ENCODE results near the gene CEMIP. TPM values are rescaled to one million over a fixed set of nuclear protein-coding genes. Genes with fewer than 3 reads are reported as not detected.
A peak's percentile ranks its signal among the peaks of the same experiment; 100 is the strongest.

CEMIP gene
- total RNA-seq, 1 donor from 2014 or later = 0.13 TPM

- no peak for DNase-seq (ENCODE audit: low read depth, low spot score)
These were observed 200.5 kb downstream of the CEMIP start for GRCh38 chr15:80979538-80980200.

DNA sequence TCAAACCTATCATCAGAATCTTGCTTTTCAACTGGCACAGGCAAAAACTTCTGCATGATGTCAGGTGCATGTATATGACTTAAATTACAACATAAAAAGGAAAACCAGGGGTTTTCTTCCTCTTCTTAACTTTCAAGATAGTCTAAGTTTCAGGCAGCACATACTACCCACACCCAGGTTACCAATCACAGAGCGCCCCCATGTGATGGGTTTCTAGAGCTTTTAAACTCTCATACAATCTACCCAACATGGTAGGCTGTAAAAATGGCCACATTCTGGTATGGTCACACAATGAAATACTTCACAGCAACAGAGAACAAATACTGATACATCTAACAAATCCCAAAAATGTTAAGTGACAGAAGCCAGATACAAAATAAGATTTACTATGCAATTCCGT, 203.0 kb downstream of the CEMIP start:
- no peak for DNase-seq (ENCODE audit: low read depth, low spot score)

GRCh38 chr15:80982839-80983238, 203.7 kb downstream of the CEMIP start:
- no peak for DNase-seq (ENCODE audit: low read depth, low spot score)

DNA sequence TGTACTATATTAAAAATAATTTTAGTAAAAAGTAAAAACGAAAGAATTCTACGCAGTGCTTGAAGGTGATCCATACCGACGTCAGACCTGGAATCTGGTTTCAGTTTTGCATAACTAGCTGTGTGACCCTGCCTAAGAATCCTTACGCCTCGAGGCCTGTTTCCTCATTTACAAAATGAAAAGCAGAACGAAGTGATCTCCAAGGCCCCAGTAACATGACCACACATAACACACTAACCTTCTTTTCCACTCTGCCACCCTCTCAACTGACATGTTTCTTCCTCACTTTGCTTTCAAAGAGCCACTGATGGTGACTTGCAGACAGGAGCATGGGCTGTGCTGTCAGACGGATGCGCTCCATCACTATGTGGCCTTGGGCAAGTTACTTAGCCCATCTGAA, 205.7 kb downstream of the CEMIP start:
- DNase-seq (ENCODE audit: low read depth, low spot score) = no peak

- DNase-seq (ENCODE audit: low read depth, low spot score) = no peak
These were observed 206.8 kb downstream of the CEMIP start for GRCh38 chr15:80985981-80986380.

GRCh38 chr15:80986487-80986886, 207.3 kb downstream of the CEMIP start:
- no peak for DNase-seq (ENCODE audit: low read depth, low spot score)

GRCh38 chr15:80988148-80988796, 209.1 kb downstream of the CEMIP start:
- no peak for DNase-seq (ENCODE audit: low read depth, low spot score)

DNA sequence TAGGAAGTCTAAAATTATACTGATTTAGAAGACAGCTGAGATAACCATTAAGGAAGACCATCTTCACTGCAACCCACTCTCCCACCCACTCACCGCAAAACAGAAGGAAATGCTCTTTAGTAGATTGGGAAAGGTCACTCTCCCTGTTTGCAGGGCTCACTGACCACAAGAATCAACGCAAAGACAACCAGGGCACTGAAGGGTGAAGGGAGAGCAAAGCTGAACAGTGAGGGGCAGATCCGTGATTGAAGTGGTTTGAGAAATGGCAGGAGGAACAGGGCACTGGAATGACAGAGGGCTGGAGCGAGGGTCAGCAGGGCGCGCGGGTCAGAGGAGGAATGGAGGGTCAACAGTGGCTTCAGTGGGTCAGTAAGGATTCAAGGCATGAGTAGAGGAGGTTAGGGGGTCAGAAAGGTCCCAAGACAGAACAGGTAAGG, 209.9 kb downstream of the CEMIP start:
- DNase-seq (ENCODE audit: low read depth, low spot score) = no peak

DNA sequence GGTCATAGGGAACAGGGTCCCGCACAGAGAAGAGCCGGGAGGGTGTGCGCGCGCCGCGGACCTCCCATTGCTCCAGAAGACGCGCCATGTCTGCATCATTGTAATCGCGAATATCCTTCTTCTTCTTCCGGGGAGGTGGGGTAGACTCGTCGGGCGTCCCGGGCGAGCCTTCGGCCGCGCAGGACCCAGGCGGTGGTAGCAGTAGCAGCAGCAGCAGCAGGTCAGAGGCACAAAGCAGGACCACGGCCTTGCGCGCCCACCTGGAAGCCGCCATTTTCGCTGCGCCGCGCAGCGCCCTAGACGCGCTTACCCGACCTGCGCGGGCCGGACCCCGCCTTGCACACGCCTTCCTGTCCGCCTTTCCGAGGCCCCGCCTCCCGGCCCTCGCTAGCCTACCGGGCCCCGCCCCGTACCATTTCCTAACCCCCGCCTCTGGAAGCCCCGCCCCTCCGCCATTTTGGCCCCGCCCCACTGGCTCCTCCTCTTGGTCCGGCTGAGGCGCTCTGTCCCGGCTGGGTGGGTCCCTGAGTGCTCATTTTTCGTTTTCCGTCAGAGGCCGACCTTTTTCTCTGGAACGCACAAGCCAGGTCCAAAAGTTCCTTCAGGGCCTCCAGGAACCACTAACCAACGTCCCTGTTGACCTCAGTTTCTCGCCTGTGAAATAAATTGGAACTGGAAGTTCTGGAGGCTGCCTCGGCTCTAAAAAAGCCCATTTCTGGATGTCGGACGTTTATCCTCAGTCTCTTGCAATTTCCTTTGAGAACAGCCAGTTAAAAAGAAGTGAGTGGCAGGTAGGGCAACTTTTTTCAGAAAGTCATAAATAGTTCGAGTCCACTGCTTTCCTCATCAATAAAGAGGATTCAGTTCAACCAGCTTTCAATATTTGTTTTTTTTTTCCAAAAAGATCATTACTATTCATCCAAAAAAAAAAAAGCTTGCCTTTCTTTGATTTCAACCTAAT, 210.6 kb downstream of the CEMIP start, which contains the start of gene MESD:
Gene MESD (minus strand): TSS at position 302 of the 961 bp plus-strand sequence. CDS start 28 bp downstream, at position 274.
- DNase-seq (ENCODE audit: low read depth, low spot score) = peak; percentile 75

- DNase-seq (ENCODE audit: low read depth, low spot score) = no peak
These were observed 211.8 kb downstream of the CEMIP start for GRCh38 chr15:80990955-80991354.

- no peak for DNase-seq (ENCODE audit: low read depth, low spot score)
These were observed 212.3 kb downstream of the CEMIP start for GRCh38 chr15:80991421-80991820.

GRCh38 chr15:80992006-80992405, 212.8 kb downstream of the CEMIP start:
- no peak for DNase-seq (ENCODE audit: low read depth, low spot score)

DNA sequence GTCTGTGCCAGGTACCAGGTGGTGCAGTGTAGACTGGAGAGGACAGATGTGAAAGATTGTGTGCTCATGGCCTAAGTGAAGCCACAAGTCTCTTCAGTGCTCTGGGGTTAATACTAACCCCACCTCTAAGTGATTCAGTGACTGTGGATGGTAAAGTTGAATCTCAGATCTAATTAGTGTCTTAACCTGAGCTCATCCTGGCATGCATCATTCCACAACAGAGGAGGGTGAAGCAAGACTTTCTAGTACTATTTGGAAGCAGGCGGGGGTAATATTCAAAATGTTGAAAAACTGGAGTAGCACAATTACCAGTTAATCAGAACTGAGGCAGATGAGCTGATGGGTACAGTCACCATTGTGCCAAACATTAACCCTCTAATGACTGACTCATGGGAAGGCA, 213.3 kb downstream of the CEMIP start:
- DNase-seq (ENCODE audit: low read depth, low spot score) = no peak

- no peak for DNase-seq (ENCODE audit: low read depth, low spot score)
These were observed 217.1 kb downstream of the CEMIP start for GRCh38 chr15:80996247-80996646.

GRCh38 chr15:80997692-80998091, 218.5 kb downstream of the CEMIP start:
- DNase-seq (ENCODE audit: low read depth, low spot score) = no peak

DNA sequence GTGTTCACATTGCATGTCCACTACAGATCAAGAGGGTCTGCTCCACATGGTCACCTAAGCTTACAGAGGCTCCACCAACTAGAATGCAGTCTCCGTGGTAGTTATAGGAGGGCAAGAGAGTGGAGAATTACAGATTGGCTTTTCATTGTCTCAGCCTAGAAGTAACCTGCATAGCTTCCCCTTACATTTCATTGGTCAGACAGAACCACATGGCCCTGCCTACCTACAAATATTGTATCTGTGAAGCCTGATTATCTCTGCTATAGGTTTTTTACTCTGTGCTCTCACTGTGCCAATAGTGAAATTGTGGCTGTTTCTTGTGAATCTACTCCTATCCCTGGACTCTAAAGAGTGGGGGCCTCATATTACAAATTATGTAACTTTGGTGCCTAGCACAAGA, 219.1 kb downstream of the CEMIP start:
- DNase-seq (ENCODE audit: low read depth, low spot score) = no peak

DNA sequence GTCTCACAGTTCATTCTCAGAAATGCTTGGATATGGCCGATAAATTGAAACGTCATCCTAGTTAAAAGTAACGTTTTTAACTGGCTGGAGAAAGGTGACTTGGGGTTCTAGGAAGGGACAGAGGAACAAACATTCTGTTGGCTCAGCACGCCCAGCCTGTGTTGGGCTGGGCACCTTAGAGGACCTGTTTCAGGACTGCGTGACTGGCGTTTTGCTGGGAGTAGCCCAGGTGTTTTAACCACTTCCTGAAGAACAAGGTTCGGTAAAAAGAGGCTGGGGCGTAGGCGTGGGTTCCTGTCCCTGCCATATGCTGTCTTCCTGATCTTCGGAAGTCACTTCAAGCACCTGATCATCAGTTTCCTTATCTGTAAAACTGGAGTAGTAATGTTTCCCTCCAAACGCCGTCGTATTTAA, 220.5 kb downstream of the CEMIP start:
- no peak for DNase-seq (ENCODE audit: low read depth, low spot score)

- no peak for DNase-seq (ENCODE audit: low read depth, low spot score)
These were observed 221.0 kb downstream of the CEMIP start for GRCh38 chr15:81000144-81000623.

GRCh38 chr15:81000624-81001151, 221.5 kb downstream of the CEMIP start, which contains the start of gene TLNRD1:
Gene TLNRD1 (plus strand): TSS chr15:81000923. CDS start chr15:81002272, 1,349 bp downstream.
- DNase-seq (ENCODE audit: low read depth, low spot score) = peak; percentile 69
